ENCODE measurements around the gene CCDC7.
"Not testable (repeated sequence)": the region's sequence is repeated elsewhere in the genome, so short reads cannot be mapped to it uniquely, and the experiment has no call there.

Gene CCDC7
- total RNA-seq, result 2.2 to 14.3 (median 7.4) reads per million in 17 experiments

DNA sequence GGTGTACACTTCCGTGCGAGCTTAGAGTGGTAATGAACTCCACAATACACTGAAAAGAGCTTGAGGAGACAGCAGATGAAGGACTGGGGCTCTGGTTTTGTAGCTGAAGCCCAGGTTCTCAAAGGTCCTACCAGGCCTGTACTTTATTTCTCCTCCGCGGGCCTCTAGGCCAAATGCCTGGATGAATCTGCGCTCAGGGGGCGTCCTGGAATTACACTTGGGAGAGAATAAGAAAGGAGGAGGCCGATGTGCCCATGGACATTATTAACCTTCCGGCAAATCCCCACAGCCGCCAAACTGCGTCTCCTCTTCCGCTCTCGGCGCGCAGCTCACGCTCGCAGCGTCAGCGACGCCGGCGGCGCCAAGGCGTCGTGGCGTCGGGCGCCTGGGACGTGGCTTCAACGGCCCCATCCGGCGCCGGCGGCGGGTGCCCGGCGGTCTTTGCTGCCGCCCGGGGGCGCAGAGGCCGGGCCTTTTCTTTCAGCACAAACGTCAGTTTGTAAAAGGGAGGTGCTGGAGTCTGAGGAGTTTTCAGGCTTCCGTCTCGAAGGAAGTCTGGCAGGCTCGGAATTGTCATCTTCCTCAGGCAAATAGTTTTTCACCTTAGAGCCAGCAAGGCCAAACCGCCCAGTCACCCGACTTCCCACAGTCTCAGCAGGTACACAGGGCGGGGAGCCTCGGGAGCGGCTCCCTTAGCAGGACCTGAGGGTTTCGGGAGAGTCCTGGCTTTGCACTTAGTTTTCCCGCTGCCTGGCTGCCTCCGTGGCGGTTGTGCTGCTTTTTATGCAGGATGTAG is at the start of gene CCDC7:
Gene CCDC7, plus strand, starts transcription at position 401 of the 796 bp plus-strand sequence. CDS start 5,503 bp downstream, outside the sequence.
- DNase-seq, result peak; percentile 95 to 98 (median 97)

DNA sequence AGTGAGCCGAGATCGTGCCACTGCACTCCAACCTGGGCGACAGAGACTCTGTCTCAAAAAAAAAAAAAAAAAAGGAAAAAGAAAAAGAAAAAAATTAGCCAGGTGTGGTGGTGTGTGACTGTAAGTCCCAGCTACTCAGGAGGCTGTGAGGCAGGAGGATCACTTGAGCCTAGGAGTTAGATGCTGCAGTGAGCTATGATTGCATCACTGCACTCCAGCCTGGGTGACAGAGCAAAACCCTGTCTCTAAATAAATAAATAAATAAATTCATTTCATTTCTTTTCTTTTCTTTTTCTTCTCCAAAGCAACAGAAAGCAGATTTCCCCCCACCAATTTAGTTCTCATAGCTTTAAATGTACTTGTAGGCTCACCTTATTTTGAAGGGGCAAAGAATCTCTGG is 48.8 kb upstream of the CCDC7 start:
- DNase-seq, result not testable (repeated sequence)

DNA sequence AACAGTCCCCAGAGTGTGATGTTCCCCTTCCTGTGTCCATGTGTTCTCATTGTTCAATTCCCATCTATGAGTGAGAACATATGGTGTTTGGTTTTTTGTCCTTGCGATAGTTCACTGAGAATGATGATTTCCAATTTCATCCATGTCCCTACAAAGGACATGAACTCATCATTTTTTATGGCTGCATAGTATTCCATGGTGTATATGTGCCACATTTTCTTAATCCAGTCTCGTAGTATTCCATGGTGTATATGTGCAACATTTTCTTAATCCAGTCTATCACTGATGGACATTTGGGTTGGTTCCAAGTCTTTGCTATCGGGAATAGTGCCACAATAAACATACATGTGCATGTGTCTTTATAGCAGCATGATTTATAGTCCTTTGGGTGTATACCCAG is 46.2 kb upstream of the CCDC7 start:
- DNase-seq, result not testable (repeated sequence)

DNA sequence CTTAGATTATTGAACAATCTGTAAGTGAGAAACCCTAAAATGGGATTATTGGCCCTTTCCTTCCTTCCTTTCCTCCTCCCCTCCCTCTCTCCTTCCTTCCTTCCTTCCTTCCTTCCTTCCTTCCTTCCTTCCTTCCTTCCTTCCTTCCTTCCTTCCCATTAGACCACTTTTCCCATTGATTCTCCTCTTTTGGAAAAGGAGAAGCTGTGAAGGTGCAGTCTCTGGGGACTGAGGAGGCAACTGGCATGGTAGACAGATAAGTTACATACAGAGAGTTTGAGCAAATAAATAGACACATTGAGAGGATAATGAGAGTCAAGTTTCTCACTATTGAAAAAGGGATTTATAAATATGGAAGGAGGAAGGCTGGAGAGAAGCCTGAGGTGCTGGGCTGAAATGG is 45.0 kb upstream of the CCDC7 start:
- no peak for DNase-seq

DNA sequence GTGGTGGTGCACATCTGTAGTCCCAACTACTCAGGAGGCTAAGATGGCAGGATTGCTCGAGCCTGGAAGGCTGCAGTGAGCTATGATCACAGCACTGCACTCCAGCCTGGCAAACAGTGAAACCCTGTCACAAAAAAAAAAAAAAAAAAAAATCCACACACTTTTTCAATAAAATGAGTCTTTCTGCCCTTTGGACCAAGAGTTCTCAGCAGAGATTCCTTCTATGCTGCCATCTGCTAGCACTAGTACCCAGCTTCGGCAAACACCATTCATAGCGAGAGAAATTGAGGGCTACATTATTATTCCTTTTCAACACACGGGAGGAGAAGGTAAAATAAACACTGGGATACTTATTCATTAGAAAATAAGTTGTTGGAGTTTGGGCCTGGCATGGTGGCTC is 43.4 kb upstream of the CCDC7 start:
- no peak for DNase-seq

DNA sequence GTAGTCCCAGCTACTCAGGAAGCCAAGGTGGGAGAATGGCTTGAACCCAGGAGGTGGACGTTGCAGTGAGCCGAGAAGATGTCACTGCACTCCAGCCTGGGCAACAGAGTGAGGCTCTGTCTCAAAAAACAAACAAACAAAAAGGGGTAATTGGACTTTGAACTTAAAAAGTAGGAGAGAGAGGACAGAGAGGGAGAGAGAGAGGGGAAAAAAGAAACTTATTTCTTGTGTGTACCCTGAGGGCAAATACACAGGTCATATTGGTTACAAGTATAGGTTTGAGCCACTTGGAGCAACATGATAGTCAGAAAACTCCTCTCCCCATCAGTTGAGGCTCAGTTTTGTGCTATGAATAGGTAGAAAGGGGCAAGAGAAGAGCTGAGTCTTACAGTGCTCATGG is 42.8 kb upstream of the CCDC7 start:
- no peak for DNase-seq

DNA sequence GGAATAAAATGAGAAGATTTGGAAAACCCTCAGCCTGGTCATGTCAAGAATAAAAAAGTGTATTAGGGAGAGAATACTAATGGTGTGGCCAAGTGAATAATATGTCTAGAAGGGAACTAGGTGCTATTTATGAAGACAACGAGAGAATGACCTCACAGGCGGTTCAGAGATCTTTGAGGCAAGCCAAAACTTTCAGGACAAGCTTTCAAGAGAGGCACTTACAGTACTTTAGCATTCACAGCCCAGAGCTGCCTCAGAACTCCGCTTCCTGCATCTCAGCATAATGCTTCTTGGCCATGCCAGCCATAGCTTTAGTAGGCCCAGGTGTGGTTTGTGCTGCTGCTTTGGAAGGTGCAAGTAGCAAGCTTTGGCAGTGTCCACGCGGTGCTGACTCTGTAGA is 37.2 kb upstream of the CCDC7 start:
- no peak for DNase-seq

DNA sequence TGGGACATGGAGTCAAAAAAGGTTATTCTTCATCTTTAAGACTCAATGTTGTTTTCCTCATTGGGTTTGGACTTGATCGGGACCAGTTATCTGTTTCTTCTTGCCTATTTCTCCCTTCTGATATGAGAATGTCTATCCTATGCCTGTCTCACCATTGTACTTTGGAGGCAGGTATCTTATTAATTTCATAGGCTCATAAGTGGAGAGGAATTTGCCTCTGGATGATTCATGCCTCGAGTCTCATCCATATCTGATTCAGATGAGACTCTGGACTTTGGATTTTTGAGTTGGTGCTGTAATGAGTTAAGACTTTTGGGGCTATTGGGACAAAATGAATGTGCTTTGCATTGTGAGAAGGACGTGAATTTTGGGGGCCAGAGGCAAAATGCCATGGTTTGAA is 36.2 kb upstream of the CCDC7 start:
- no peak for DNase-seq

DNA sequence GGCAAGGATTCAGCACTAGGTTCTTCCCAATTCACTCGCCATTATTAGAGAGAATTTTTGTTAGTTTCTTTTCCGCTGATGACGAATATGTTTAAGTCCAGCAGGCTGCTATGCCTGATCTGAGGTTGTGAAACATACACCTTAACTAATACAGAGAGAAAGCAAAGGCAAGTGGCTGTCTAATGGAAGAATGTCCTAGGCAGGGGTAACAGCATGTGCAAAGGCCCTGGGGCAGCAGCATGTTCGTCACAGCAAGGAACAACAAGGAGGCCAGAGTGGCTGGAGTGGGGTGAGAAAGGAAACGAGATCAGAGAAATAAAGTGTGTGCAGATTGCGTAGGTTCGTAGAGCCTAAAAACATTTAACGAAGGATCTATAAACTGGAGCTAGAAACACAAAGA is 35.4 kb upstream of the CCDC7 start:
- no peak for DNase-seq

DNA sequence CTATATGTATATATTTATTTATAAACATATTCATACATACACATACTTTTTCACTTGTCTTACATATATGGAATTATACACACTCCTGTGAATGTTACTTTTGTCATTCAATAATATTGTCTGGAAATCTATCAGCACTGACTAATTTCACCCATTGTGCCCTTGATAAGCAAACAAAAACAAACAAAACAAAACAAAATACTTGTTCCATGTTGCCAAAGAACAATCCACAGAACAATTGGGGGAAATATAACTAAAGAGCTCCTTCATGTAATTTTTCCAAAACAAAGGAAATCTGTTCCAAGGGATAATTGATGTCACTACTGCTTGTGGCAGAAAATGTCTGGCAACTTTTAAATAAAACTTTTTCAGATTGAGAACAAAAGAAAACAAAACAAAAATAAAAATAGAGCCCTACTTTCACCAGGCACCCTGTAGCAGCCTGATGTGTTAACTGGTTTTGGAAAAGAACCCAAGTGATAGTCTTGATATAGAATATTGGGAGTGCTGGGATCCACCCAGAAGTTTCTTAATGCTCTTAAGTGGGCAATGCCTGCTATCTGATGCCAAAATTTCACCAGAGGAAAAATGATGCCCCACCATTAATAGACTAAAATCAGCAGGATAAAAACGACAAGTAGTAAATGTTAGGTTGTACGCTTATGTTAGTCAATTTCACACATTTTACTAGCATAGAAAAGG is 34.0 kb upstream of the CCDC7 start:
- DNase-seq, result no peak

DNA sequence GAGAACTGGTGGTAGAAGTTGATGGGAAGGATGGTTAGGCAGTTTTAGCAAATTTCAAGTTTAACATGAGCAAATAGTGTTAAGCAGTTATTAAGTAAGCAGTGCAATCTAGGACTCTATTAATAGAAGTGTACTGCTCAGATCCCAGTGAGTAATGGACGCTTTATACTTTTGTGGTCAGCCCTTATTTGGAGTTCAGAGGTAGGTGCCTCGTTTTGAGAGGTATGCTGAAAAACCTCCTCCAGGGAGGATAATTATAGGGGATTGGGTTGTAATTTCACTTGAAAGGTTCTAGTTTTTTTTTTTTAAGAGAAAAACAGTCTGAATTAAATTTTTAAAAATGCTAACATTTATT is 33.5 kb upstream of the CCDC7 start:
- DNase-seq, result no peak

DNA sequence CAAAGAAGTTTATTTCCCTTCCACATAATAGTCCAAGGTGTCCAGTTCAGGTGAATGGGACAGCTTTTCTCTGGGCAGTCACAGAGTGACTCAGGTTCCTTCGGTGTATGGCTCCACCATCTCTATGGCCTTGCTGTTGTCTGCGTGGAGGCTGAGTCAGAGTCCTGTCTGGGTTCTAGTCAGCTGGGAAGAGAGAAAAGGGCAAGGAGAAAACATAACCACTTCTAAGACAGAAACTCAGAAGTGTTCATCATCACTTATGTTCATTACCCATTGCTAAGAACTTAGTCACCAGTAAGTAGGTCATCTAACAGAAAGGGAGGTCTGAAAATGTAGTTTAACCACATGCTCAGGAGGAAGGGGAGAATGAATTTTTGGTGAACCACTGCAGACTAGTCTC is 32.4 kb upstream of the CCDC7 start:
- no peak for DNase-seq

DNA sequence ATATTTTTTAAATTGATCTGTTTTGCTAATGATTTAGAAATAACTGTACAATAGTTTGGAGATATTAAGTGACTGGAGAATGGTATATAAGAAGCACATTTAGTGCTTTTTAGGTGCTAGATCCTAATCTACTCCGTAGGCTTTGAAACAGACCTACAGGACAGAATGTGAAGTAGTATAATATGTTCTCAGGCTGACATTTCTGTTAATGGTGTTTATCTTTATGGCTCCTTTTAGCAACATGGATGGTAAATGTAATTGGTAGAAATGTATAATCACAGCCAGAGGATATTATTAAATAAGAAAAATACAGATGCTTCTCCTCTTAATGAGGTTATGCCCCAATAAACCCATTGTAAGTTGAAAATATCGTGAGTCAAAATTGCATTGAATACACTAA is 30.6 kb upstream of the CCDC7 start:
- DNase-seq, result no peak

DNA sequence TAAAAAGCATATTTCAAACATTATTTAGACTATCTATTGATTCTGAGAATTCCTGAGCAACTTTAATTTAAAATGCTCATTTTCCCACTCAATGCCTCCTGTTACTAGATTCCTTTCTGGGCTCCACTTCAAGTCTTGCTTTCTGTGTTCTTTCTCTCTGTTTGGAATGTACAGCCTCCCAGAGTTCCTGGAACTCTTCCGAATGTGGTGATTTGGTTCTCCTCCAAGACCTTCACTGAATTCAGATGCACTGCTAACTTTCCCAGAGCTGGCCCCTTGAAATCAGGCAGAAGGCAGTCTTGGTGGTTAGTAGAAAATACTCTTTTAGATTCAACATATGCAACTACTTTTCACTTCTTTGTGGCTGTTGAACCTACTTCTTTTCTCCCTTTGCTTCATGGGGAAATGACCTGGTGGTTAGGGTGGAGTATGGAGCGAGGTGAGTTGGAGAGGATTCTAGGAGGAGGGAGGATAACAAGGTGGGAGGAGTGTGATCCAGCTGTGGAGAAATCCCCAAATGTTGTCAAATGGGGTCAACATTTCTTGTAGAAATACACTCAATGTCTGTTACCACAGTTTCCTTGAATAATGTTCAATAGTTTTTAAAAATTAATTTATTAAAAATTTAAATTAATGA is 27.9 kb upstream of the CCDC7 start:
- no peak for DNase-seq

DNA sequence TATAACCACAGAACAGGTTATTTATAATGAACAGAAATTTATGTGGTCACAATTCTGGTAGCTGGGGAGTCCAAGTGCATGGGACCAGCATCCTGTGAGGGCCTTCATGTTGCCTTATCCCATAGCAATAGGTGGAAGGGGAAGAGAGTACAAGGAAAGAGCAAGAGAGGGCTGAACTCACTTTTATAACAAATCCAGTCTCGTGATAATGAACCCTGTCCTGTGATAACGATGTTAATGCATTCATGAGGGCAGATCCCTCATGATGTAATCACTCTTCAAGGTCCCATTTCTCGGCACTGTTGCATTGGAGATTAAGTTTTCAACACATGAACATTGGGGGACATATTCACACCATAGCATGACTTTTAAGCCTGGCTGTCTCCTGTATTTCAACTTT is 27.4 kb upstream of the CCDC7 start:
- DNase-seq, result no peak

DNA sequence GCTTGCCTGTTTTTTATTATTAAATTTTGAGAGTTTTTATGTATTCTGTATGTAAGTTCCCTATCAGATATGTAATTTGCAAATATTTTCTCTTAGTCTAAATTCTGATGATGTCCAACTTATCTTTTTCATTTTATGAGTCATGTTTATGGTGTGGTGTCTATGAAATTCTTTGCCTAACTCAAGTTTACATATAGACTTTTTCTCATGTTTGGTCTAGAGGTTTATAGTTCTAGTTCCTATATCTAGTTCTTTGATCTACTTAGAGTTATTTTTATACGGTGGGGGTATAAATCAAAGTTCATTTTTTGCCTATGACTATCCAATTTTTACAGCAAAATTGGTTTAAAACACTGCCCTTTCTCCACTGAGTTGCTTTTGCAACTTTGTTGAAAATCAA is 26.3 kb upstream of the CCDC7 start:
- no peak for DNase-seq

DNA sequence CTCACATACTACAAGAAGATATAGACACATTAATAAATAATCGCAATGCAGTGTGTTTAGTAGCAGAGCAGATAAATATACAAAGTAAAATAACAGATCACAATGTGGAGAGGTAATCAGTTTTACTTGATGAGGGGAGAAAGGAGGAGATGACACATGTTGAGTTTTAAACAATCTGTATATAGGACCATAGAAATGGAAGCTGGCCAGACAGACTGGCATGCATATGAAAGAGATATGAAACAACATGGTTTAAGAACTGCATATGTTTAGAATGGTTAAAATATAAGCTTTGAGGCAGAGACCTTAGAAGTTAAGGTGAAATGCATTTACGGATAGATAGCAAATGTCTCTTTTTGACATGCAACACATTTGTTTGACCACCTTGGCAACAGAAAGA is 19.8 kb upstream of the CCDC7 start:
- no peak for DNase-seq

DNA sequence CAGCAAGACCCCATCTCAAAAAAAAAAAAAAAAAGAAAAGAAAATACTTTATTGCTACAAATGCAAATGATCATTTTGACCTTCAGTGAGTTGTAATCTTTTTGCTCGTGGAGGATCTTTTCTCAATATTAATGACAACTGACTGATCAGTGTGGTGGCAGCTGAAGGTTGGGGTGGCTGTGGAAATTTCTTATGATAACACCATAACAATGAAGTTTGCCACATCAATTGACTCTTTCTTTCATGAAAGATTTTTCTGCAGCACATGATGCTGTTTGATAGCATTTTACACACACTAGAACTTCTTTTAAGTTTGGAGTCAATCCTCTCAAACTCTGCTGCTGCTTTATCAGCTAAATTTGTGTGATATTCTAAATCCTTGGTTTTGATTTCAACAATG is 12.4 kb upstream of the CCDC7 start:
- no peak for DNase-seq

DNA sequence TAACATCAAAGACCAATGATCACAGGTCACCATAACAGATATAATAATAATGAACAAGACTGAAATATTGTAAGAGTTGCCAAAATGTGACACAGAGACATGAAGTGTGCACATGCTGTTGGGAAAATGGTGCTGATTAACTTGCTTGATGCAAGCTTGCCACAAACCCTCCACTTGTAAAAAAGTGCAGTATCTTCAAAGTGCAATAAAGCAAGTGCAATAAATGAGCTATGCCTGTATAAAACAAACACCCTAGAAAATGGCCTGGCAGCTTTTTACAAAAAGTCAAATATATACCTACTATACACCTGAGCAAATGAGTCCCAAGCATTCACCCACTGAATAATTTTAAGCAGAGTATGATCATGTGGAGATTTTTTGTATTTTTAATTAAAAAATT is 9.7 kb upstream of the CCDC7 start:
- no peak for DNase-seq

DNA sequence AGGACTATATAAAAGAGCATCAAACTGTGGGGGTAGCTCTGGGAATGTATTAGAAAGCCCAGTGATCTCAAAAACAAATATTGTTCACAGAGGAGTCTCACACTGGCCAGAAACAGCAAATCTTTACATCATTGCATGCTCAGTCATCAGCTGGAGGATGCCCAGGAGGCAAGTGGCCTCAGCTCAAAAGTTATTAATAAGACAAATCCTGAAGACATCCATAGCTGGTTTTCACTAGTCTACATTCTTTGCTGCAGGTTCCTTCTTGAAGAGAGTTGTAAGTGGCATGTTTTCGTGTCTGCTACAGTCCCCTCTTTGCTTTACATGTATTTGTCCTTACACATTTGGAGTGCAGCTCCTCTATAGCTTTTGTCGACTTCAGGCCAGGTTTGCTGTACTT is 8.6 kb upstream of the CCDC7 start:
- no peak for DNase-seq

DNA sequence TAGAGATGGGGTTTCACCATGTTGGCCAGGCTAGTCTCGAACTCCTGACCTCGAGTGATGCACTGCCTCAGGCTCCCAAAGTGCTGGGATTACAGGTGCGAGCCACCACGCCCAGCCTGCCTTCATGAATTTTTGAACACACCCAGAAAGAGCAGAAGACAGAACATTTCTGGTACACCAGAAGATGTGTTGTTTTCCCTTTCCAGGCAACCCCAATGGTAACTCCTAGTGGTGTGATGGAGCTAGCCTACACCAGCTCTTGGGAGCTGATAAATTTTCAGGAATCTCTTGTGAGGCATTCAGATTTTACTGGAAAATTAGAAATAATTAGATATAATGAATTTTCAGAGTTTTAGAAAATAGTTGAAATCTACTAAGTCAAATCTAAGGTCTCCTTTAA is 904 bp upstream of the CCDC7 start:
- DNase-seq, result peak in 1 of 4 experiments; percentile 1

DNA sequence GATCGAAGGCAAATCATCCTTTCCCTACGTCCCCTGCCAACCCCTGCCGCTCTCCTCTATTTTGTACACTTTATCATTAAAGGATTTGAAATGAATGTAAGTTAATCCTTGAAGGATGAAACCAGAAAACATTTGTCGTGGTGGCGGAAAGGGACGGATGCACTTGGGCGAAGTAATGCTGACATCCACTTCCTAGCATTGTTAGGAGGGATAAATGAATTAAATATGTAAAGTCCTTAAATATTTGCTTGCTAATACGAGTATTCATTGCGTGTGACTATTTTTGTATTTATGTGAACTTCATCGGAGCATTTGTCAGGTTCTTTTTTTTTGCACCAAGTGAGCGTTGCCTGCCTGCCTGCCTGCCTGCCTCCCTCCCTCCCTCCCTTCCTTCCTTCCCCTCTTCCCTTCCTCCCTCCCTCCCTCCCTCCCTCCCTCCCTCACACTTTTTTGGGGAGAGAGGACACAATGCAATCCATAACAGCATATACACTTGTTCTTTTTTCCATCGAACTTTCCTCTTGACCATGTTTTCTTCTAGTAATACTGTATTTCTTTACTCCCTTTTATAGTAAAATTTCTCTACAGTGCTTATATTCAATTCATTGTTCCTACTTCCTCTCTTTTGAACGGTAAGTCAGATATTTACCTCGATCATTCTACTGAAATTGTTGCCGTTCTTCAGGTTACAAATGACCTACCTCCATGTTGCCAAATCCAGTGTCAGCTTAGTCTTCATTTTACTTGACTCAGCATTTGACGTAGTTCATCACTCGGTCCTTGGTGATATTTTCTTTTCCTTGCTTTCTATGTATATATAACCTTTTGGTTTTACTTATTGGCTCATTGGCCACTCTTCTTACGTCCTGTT is 831 bp downstream of the CCDC7 start:
- peak; percentile 8 to 31 (median 16) for DNase-seq

DNA sequence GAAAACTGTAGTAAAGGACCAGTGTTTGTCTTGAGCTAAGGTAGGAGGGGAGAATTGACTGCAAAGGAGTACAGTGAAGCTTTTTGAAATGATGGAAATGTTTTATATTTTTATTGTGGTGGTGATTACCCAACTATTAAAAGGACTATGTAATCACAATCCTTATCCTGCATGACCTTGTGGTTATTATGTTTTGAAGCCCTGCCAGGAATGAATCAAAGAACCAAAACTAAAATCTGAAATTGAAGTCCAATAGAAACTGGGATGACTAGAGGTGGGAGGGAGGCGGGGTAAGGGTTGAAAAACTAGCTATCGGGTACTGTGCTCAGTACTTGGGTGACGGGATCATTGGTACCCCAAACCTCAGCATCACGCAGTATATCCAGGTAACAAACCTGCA is 8.2 kb downstream of the CCDC7 start:
- no peak for DNase-seq

Data from suppressor macrophage (primary cell).